Prostate gland (tissue), 2 donors: ENCODE measurements around the gene GNG4. TPM values are rescaled to one million over a fixed set of nuclear protein-coding genes. Genes with fewer than 3 reads are reported as not detected.
A peak's percentile ranks its signal among the peaks of the same experiment; 100 is the strongest.
"Not testable (repeated sequence)": the region's sequence is repeated elsewhere in the genome, so short reads cannot be mapped to it uniquely, and the experiment has no call there.

ENCODE experiments used
- DNase-seq: peaks from one replicate; pipeline ENCODE4 v3.0.0-alpha.2; 2019; ENCODE audit warnings: low spot score
- H3K27ac ChIP-seq, 2 donors: fragments of 200-600 bp; sonication (generic); 2 replicates each; pipeline ENCODE4 v1.5.1; 2017 to 2019
- H3K27me3 ChIP-seq: fragments of 200-600 bp; sonication (generic); replicated peaks from 2 replicates; pipeline ENCODE4 v1.5.1; 2019; ENCODE audit not compliant: insufficient read depth
- H3K36me3 ChIP-seq, 2 donors: fragments of 200-600 bp; sonication (generic); 1 replicate in 1 of 2; 2 replicates in 1 of 2; pipeline versions ENCODE4 v1.5.1 to v1.8.1; 2017 to 2019
- H3K4me1 ChIP-seq: fragments of 200-600 bp; sonication (generic); replicated peaks from 2 replicates; pipeline ENCODE4 v1.5.1; 2019
- H3K4me3 ChIP-seq, 2 donors: fragments of 200-600 bp; sonication (generic); 2 replicates each; pipeline ENCODE4 v1.5.1; 2017 to 2019
- H3K9me3 ChIP-seq: fragments of 200-600 bp; sonication (generic); 2 replicates; pipeline ENCODE4 v1.5.1; 2017
- CTCF ChIP-seq, 4 experiments: fragments of 200-600 bp in 2 of 4; fragments of 450-650 bp in 2 of 4; sonication (generic) in 2 of 4; IDR thresholded peaks; 1 replicate in 3 of 4; 2 replicates in 1 of 4; pipeline ENCODE4 v1.5.1; 2016 to 2019; ENCODE audit warnings: antibody characterized with exemption in 4 of 4, mild to moderate bottlenecking in 2 of 4, moderate library complexity in 2 of 4
- POLR2A ChIP-seq: fragments of 450-650 bp; IDR thresholded peaks from one replicate; pipeline ENCODE4 v1.6.1; 2016; ENCODE audit warnings: antibody characterized with exemption, mild to moderate bottlenecking
- POLR2AphosphoS5 ChIP-seq: sonication (generic); formaldehyde crosslinking; IDR thresholded peaks from one replicate; pipeline ENCODE4 v1.6.1; 2017; ENCODE audit warnings: antibody characterized with exemption
- WGBS: methylation state at CpG from one replicate; pipeline ENCODE4 v1.1.5; 2018; 5-methylcytosine and 5-hydroxymethylcytosine counted together
- intact Hi-C: fragments of 100-400 bp; cut with DNase I; formaldehyde crosslinking; loops from one replicate; pipeline ENCODE4 v1.14.2; 2022
- total RNA-seq, 2 donors: library from RNA; depleted of rRNA; stranded (reverse); fragments of >200 nt; gene quantifications; one replicate each; pipeline ENCODE4 v1.1.0, GENCODE V29; 2016

GNG4 gene
- total RNA-seq, 2 donors from 2014 or later: 9.4 to 47.7 TPM

- DNase-seq: peak; percentile 42
- intact Hi-C loops: no loop called here
- WGBS: 32% methylated on average over 47 of the region's 47 CpGs
- Histone ChIP-seq H3K4me1 (no peaks in the 10 kb centered on the region), H3K36me3 (no peaks in the 10 kb centered on the region), H3K27me3 (no peaks in the 10 kb centered on the region), H3K27ac (peak overlapping the region; percentile 55 to 58), H3K9me3 (no peaks in the 10 kb centered on the region), H3K4me3 (peak overlapping the region in 1 of 2 donors; percentile 1)
- peak; percentile 34 for TF ChIP-seq POLR2AphosphoS5
- no peak for TF ChIP-seq POLR2A
Measured at GRCh38 chr1:235642011-235642942, 7.3 kb downstream of the GNG4 start.

DNA sequence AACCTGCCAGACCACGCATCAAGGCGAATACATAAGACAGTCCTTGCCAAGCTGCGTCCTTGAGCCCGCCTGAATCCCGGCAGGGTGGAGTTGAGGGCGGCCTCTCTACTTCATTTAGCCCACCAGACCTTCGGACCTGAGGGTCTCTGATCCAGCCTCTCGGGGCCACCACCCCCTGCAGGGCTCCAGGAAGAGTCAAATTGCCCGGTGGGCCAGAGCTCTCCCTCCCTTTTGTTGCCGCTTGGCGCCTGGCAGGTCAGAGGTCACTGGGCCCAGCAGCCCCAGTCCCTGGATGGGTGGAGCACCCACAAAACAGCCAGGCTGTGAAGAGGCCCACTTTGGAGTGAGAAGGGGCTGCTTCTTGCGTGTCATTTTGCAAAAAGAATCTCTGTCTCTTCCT, 9.0 kb downstream of the GNG4 start:
- intact Hi-C loops: no loop called here
- Histone ChIP-seq H3K36me3 (no peaks in the 10 kb centered on the region), H3K4me3 (no peak overlapping the region), H3K9me3 (no peaks in the 10 kb centered on the region), H3K4me1 (no peaks in the 10 kb centered on the region), H3K27me3 (no peaks in the 10 kb centered on the region), H3K27ac (no peak overlapping the region)
- TF ChIP-seq CTCF (IDR thresholded peaks at IDR 0.05) (no peak), POLR2AphosphoS5 (no peak), POLR2A (no peak)
- DNase-seq: no peak
- 88% methylated on average over 10 of the region's 12 CpGs for WGBS

DNA sequence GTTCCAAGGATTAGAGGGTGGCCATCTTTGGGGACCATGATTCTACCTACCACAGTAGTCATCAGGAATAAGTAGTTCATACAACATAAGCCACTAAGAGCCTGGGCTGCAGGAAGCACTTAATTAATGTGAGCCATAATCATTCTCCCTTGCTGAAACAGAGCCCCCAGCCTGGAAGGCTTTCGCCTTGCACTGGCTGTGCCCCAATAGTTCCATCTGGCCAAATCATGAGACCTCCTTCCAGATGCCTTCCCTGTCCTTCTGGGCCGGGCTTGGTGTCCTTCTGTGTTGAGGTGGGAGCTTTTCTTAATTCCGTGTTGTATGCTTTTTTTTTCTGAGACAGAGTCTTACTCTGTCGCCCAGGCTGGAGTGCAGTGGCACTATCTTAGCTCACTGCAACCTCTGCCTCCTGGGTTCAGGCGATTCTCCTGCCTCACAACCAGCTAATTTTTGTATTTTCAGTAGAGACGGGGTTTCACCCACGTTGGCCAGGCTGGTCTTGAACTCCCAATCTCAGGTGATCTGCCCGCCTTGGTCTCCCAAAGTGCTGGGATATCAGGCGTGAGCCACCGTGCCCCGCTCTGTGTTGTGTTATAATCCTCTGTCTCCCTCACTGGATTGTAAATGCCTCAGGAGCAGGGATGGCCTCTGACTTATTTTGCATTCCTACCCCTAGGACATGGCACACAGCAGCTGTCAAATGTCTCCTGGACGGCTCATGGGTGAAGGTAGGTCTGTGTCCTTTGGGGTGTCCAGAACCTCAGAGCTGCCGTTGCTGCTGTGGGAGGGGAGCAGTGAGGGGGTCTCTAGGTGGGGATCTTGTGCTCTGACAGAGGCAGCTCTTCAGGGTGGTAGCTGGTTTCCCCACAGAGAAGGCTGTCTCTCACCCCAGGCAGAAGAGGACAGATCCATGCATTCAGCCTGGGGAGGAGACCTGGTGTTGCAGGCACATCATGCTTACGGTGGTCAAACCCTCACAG, 10.1 kb downstream of the GNG4 start:
- intact Hi-C loops: no loop called here
- no peak for TF ChIP-seq POLR2A
- TF ChIP-seq CTCF (IDR thresholded peaks at IDR 0.05): no peak
- no peak for TF ChIP-seq POLR2AphosphoS5
- 83% methylated on average over 14 of the region's 14 CpGs for WGBS
- Histone ChIP-seq H3K27ac (no peak overlapping the region), H3K4me1 (no peaks in the 10 kb centered on the region), H3K9me3 (no peaks in the 10 kb centered on the region), H3K27me3 (no peaks in the 10 kb centered on the region), H3K36me3 (no peaks in the 10 kb centered on the region), H3K4me3 (no peak overlapping the region)
- no peak for DNase-seq

DNA sequence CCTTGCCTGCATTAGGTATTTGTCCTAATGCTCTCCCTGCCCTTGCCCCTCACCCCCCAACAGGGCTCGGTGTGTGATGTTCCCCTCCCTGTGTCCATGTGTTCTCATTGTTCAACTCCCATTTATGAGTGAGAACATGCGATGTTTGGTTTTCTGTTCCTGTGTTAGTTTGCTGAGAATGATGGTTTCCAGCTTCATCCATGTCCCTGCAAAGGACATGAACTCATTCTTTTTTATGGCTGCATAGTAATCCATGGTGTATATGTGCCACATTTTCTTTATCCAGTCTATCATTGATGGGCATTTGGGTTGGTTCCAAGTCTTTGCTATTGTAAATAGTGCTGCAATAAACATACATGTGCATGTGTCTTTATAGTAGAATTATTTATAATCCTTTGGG, 11.0 kb downstream of the GNG4 start:
- H3K9me3 ChIP-seq, H3K27ac ChIP-seq, DNase-seq, H3K27me3 ChIP-seq, H3K4me3 ChIP-seq, H3K36me3 ChIP-seq, H3K4me1 ChIP-seq, intact Hi-C loops: not testable (repeated sequence)
- WGBS: 82% methylated on average over 2 of the region's 2 CpGs

GRCh38 chr1:235637756-235638534, 11.6 kb downstream of the GNG4 start:
- Histone ChIP-seq H3K36me3 (no peaks in the 10 kb centered on the region), H3K27me3 (no peaks in the 10 kb centered on the region), H3K27ac (no peak overlapping the region), H3K9me3 (no peaks in the 10 kb centered on the region), H3K4me1 (peaks cover 9% of the 10 kb centered on the region), H3K4me3 (no peak overlapping the region)
- WGBS: 86% methylated on average over 10 of the region's 10 CpGs
- no peak for DNase-seq
- no peak for TF ChIP-seq CTCF (IDR thresholded peaks at IDR 0.05)
- TF ChIP-seq POLR2AphosphoS5: no peak
- TF ChIP-seq POLR2A: no peak
- intact Hi-C loops: no loop called here
